Erythroblast (primary cell): ENCODE measurements around the gene ELOVL6.

ENCODE experiments used
- GATA1 ChIP-seq: IDR thresholded peaks from 2 replicates; pipeline ENCODE4 v1.6.1; 2011; ENCODE audit warnings: low read depth, mild to moderate bottlenecking, control low read depth, low read length, moderate library complexity
- POLR2A ChIP-seq: IDR thresholded peaks from 2 replicates; pipeline ENCODE4 v1.6.1; 2011; ENCODE audit warnings: mild to moderate bottlenecking, low read length

GRCh38 chr4:110142461-110142860, 56.0 kb downstream of the ELOVL6 start:
- TF ChIP-seq POLR2A (no peak), GATA1 (no peak)
